Keratinocyte (primary cell): ENCODE data around the gene BPIFA3. TPM values are rescaled to one million over a fixed set of nuclear protein-coding genes. Genes with fewer than 3 reads are reported as not detected.

Experiments used
- DNase-seq: peaks from one replicate; pipeline ENCODE4 v3.0.0-alpha.2; 2011; ENCODE audit warnings: low read depth, missing footprints, low spot score
- FAIRE-seq: peaks from 2 replicates; lab custom pipeline; 2011; peaks lifted over from hg19 to GRCh38; lab: Jason Lieb, UNC
- H2AFZ ChIP-seq: 2 replicates; pipeline ENCODE4 v1.6.0; 2012; ENCODE audit warnings: low read length, control low read depth, inconsistent platforms; ENCODE audit not compliant: control insufficient read depth
- H3K27ac ChIP-seq: 2 replicates; pipeline ENCODE4 v1.5.1; 2011; ENCODE audit warnings: low read length; ENCODE audit not compliant: control insufficient read depth, insufficient read depth
- H3K27me3 ChIP-seq: 3 replicates; pipeline ENCODE4 v1.6.0; 2011; ENCODE audit warnings: low read length; ENCODE audit not compliant: control insufficient read depth, insufficient read depth; ENCODE audit errors: extremely low read depth
- H3K36me3 ChIP-seq, 2 experiments: 2 replicates in 1 of 2; 3 replicates in 1 of 2; pipeline ENCODE4 v1.5.1; 2011; ENCODE audit warnings: low read length in 2 of 2, mild to moderate bottlenecking in 1 of 2; ENCODE audit not compliant: control insufficient read depth in 2 of 2, insufficient read depth in 2 of 2; ENCODE audit errors: extremely low read depth in 1 of 2
- H3K4me1 ChIP-seq: 3 replicates; pipeline ENCODE4 v1.5.1; 2011; ENCODE audit warnings: low read length; ENCODE audit not compliant: control insufficient read depth, insufficient read depth; ENCODE audit errors: extremely low read depth
- H3K4me2 ChIP-seq: 3 replicates; pipeline ENCODE4 v1.6.0; 2011; ENCODE audit warnings: low read depth, low read length; ENCODE audit not compliant: control insufficient read depth, insufficient read depth; ENCODE audit errors: extremely low read depth
- H3K4me3 ChIP-seq, 3 experiments: fragments of 200-600 bp in 1 of 3; sonication (generic) in 1 of 3; 2 replicates in 2 of 3; 3 replicates in 1 of 3; pipeline ENCODE4 v1.5.1; 2011 to 2016; ENCODE audit warnings: low read length in 3 of 3, mild to moderate bottlenecking in 3 of 3, control low read depth in 2 of 3, inconsistent platforms in 1 of 3, low read depth in 1 of 3, mixed read lengths in 1 of 3, mixed run types in 1 of 3, moderate library complexity in 1 of 3; ENCODE audit not compliant: control insufficient read depth in 2 of 3, insufficient read depth in 2 of 3; ENCODE audit errors: extremely low read depth in 1 of 3
- H3K79me2 ChIP-seq: 2 replicates; pipeline ENCODE4 v1.6.0; 2012; ENCODE audit warnings: low read length; ENCODE audit not compliant: control insufficient read depth, insufficient read depth
- H3K9ac ChIP-seq: 3 replicates; pipeline ENCODE4 v1.6.0; 2011; ENCODE audit warnings: low read length; ENCODE audit not compliant: control insufficient read depth, insufficient read depth; ENCODE audit errors: extremely low read depth
- H3K9me1 ChIP-seq: 3 replicates; pipeline ENCODE4 v1.6.0; 2011; ENCODE audit warnings: low read length; ENCODE audit not compliant: control insufficient read depth, insufficient read depth; ENCODE audit errors: extremely low read depth
- H3K9me3 ChIP-seq: 2 replicates; pipeline ENCODE4 v1.5.1; 2012; ENCODE audit warnings: low read depth, low read length; ENCODE audit not compliant: control insufficient read depth
- H4K20me1 ChIP-seq: 3 replicates; pipeline ENCODE4 v1.6.0; 2011; ENCODE audit warnings: low read length; ENCODE audit not compliant: control insufficient read depth, insufficient read depth; ENCODE audit errors: extremely low read depth
- EZH2 ChIP-seq: IDR thresholded peaks from one replicate; pipeline ENCODE4 v1.6.1; 2012; ENCODE audit warnings: inconsistent platforms, mild to moderate bottlenecking, low read length, moderate library complexity
- dilution Hi-C: fragments of 300-500 bp; cut with MboI; formaldehyde crosslinking; loops from one replicate; pipeline ENCODE4 v1.7.0; 2020; ENCODE audit warnings: low sequenced_read_pairs; ENCODE audit not compliant: extremely low pct_ligation_motif_present
- polyA plus RNA-seq, 5 experiments: library from polyadenylated mRNA; depleted of rRNA in 3 of 5; stranded (reverse) in 3 of 5; stranded (forward) in 1 of 5; unstranded in 1 of 5; fragments of >200 nt; gene quantifications; 1 replicate in 1 of 5; 2 replicates in 3 of 5; 3 replicates in 1 of 5; pipeline versions ENCODE4 v1.2.1 to v1.2.3, GENCODE V29; 2011 to 2012; ENCODE audit warnings: missing spikeins in 2 of 5, low read depth in 1 of 5, low replicate concordance in 1 of 5
- TF ChIP-seq, protein P1 (sequence below), 3 experiments: IDR thresholded peaks in 1 of 3; conservative IDR thresholded peaks in 1 of 3; optimal IDR thresholded peaks in 1 of 3; 2 replicates in 2 of 3; 3 replicates in 1 of 3; pipeline versions ENCODE3 to v1.5.1; 2011; ENCODE audit warnings: low read length in 3 of 3, mild to moderate bottlenecking in 3 of 3, moderate library complexity in 2 of 3, control low read depth in 1 of 3, inconsistent platforms in 1 of 3; ENCODE audit not compliant: insufficient read depth in 2 of 3; ENCODE audit errors: extremely low read depth in 1 of 3

Gene BPIFA3
- polyA plus RNA-seq, 1 donor (not counting 4 experiments of a cell fraction or from before 2014, with no cell fraction given) = not detected

DNA sequence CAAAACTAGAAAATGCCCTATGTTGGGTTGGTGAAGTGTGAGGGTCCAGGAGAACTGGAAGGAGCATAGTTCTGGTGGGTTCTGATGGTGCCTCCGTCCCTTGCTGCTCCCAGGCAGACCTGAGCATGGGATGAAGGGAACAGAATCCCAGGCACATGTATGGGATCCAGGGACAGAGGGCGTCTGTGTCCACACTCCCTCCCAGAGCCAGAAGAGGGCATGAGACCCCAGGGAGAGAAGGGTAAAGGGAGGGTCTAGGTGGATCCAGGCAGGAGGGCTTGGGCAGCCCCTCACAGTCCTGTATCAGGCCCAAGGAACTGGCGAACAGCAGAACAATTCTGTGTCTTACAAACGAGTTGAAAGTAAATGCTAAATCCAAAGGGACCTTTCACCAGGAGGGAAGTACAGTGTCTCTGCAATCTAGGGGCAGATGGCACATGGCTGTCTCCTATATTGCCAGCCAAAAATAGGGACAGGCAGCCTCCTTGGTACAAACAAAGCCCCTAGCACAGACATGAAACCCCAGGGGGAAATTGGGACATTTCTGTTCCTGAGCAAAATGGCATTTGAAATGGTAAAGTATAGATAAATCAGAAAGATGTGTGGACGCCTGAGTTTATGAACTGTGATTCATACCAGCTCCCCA is 16.1 kb downstream of the BPIFA3 start:
- Histone ChIP-seq H2AFZ (no peak overlapping the region), H3K36me3 (no peaks in the 10 kb centered on the region), H3K4me2 (no peak overlapping the region), H3K4me3 (no peak overlapping the region), H3K9ac (no peak overlapping the region), H4K20me1 (no peaks in the 10 kb centered on the region), H3K4me1 (no peaks in the 10 kb centered on the region), H3K27me3 (peaks cover 3% of the 10 kb centered on the region), H3K9me3 (no peaks in the 10 kb centered on the region), H3K79me2 (no peaks in the 10 kb centered on the region), H3K27ac (no peak overlapping the region), H3K9me1 (no peaks in the 10 kb centered on the region)
- TF ChIP-seq, protein P1, sequence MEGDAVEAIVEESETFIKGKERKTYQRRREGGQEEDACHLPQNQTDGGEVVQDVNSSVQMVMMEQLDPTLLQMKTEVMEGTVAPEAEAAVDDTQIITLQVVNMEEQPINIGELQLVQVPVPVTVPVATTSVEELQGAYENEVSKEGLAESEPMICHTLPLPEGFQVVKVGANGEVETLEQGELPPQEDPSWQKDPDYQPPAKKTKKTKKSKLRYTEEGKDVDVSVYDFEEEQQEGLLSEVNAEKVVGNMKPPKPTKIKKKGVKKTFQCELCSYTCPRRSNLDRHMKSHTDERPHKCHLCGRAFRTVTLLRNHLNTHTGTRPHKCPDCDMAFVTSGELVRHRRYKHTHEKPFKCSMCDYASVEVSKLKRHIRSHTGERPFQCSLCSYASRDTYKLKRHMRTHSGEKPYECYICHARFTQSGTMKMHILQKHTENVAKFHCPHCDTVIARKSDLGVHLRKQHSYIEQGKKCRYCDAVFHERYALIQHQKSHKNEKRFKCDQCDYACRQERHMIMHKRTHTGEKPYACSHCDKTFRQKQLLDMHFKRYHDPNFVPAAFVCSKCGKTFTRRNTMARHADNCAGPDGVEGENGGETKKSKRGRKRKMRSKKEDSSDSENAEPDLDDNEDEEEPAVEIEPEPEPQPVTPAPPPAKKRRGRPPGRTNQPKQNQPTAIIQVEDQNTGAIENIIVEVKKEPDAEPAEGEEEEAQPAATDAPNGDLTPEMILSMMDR (optimal IDR thresholded peaks at IDR 0.05 in 1 of 3, IDR thresholded peaks at IDR 0.05 in 1 of 3, conservative IDR thresholded peaks at IDR 0.05 in 1 of 3; ENCODE audit: extremely low read depth in 1 of 3, insufficient read depth in 2 of 3, low read length in 3 of 3) = no peak
- TF ChIP-seq EZH2 = no peak
- DNase-seq (no peak), FAIRE-seq (no peak)
- dilution Hi-C loops = no loop called here

DNA sequence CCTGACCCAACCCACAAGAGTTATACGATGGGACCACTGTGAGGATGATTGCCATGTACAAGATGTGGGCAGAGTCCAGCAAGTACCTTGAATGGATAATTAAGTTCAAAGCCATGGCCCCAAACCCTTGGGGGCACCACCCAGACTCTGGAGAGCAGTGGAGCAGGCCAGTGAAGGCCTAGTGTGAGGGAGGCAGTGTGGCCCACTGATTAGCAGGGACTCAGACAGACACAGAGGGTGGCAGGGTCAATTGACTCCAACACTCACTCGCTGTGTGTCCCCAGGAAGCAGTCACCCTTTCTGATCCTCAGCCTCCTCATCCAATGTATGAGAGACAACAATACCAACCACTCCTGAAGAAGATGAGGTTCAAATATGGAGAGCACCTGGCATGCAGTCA is 16.9 kb downstream of the BPIFA3 start:
- dilution Hi-C loops = no loop called here
- no peaks in the 10 kb centered on the region for H3K4me1 ChIP-seq
- no peak overlapping the region for H3K4me3 ChIP-seq
- no peaks in the 10 kb centered on the region for H3K9me1 ChIP-seq
- TF ChIP-seq EZH2 = no peak
- TF ChIP-seq, protein P1 (optimal IDR thresholded peaks at IDR 0.05 in 1 of 3, IDR thresholded peaks at IDR 0.05 in 1 of 3, conservative IDR thresholded peaks at IDR 0.05 in 1 of 3; ENCODE audit: extremely low read depth in 1 of 3, insufficient read depth in 2 of 3, low read length in 3 of 3) = no peak
- peaks cover 3% of the 10 kb centered on the region for H3K27me3 ChIP-seq
- no peak overlapping the region for H2AFZ ChIP-seq
- H4K20me1 ChIP-seq = no peaks in the 10 kb centered on the region
- no peaks in the 10 kb centered on the region for H3K36me3 ChIP-seq
- no peaks in the 10 kb centered on the region for H3K79me2 ChIP-seq
- DNase-seq = no peak
- FAIRE-seq = no peak
- no peak overlapping the region for H3K9ac ChIP-seq
- no peak overlapping the region for H3K4me2 ChIP-seq
- no peak overlapping the region for H3K27ac ChIP-seq
- H3K9me3 ChIP-seq = no peaks in the 10 kb centered on the region
